Smooth muscle cell (in vitro differentiated cells): ENCODE data around the gene F2. TPM values are rescaled to one million over a fixed set of nuclear protein-coding genes. Genes with fewer than 3 reads are reported as not detected.

ENCODE experiments used
- DNase-seq: peaks from one replicate; lab custom pipeline; 2025; ENCODE audit not compliant: unreplicated experiment; lab: John Stamatoyannopoulos, UW
- H2AFZ ChIP-seq: fragments of 200-600 bp; sonication (generic); 2 replicates; pipeline ENCODE4 v1.6.0; 2016; ENCODE audit warnings: antibody characterized with exemption, low read depth, mild to moderate bottlenecking
- H3F3A ChIP-seq: fragments of 200-600 bp; sonication (generic); 2 replicates; pipeline ENCODE4 v1.6.0; 2017; ENCODE audit warnings: antibody characterized with exemption, low read depth
- H3K27ac ChIP-seq: fragments of 200-600 bp; sonication (generic); 2 replicates; pipeline ENCODE4 v1.5.1; 2016; ENCODE audit warnings: low read depth, mild to moderate bottlenecking
- H3K27me3 ChIP-seq: fragments of 200-600 bp; sonication (generic); 2 replicates; pipeline ENCODE4 v1.6.1; 2016; ENCODE audit warnings: low read depth, mild to moderate bottlenecking
- H3K36me3 ChIP-seq: fragments of 200-600 bp; sonication (generic); 2 replicates; pipeline ENCODE4 v1.5.1; 2016; ENCODE audit warnings: low read depth
- H3K4me1 ChIP-seq: fragments of 200-600 bp; sonication (generic); 2 replicates; pipeline ENCODE4 v1.5.1; 2016; ENCODE audit warnings: low read depth
- H3K4me2 ChIP-seq: fragments of 200-600 bp; sonication (generic); 2 replicates; pipeline ENCODE4 v1.6.0; 2016; ENCODE audit warnings: mild to moderate bottlenecking
- H3K4me3 ChIP-seq: fragments of 200-600 bp; sonication (generic); 2 replicates; pipeline ENCODE4 v1.5.1; 2016; ENCODE audit warnings: mild to moderate bottlenecking
- H3K79me2 ChIP-seq: fragments of 200-600 bp; sonication (generic); 2 replicates; pipeline ENCODE4 v1.6.0; 2016; ENCODE audit warnings: low read depth, mild to moderate bottlenecking
- H3K9ac ChIP-seq: fragments of 200-600 bp; sonication (generic); 2 replicates; pipeline ENCODE4 v1.6.0; 2016; ENCODE audit warnings: low read depth
- H3K9me3 ChIP-seq: fragments of 200-600 bp; sonication (generic); replicated peaks from 2 replicates; pipeline ENCODE4 v1.5.1; 2016; ENCODE audit warnings: low read depth
- H4K20me1 ChIP-seq: fragments of 200-600 bp; sonication (generic); 2 replicates; pipeline ENCODE4 v1.6.0; 2016; ENCODE audit warnings: low read depth
- WGBS: methylation state at CpG from one replicate; pipeline ENCODE4 v1.1.7; 2016; ENCODE audit warnings: low lambda C conversion rate; 5-methylcytosine and 5-hydroxymethylcytosine counted together
- polyA plus RNA-seq: library from polyadenylated mRNA; unstranded; fragments of >200 nt; fragmentation: Nextera tagmentation; extraction: Ambion mirVana; gene quantifications from 2 replicates; pipeline ENCODE4 v1.2.1, GENCODE V29; 2016
- total RNA-seq: library from RNA; depleted of rRNA; stranded (reverse); fragments of >200 nt; gene quantifications from 2 replicates; pipeline ENCODE4 v1.2.3, GENCODE V29; 2014
- TF ChIP-seq, protein P1 (sequence below): fragments of 200-600 bp; sonication (generic); IDR thresholded peaks from 2 replicates; pipeline ENCODE4 v1.5.1; 2017; ENCODE audit warnings: borderline replicate concordance, mild to moderate bottlenecking, antibody characterized with exemption; ENCODE audit not compliant: insufficient read depth, poor library complexity, severe bottlenecking

The F2 gene
- total and polyA plus RNA-seq, 2 experiments from 2014 or later, result 0.21 to 0.27 TPM

DNA sequence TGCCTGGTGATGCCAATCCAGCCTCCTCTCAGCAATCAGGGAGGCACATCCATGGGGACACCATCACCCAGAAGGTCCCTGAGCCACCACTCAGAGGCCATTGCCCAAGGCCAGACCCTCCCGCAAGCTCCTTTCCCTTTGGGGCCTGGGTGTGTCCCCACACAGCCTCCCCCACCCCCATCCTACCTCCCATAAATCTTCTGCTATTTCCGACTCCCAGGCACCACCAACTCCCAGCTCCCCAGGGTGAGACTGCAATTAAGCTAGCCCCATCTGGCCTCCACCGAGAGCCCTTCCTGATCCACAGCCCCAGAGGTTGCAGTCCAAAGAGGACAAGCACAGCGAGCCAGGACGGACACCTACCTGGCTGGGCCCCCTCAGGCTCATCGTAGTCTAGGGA lies 24.9 kb upstream of the F2 start:
- Histone ChIP-seq H3K9me3 (no peaks in the 10 kb centered on the region), H3K27me3 (no peaks in the 10 kb centered on the region), H3K36me3 (no peaks in the 10 kb centered on the region), H3K4me3 (no peak overlapping the region), H3F3A (no peaks in the 10 kb centered on the region), H3K9ac (peak overlapping the region; percentile 38), H3K79me2 (peaks cover 16% of the 10 kb centered on the region), H4K20me1 (peaks cover 14% of the 10 kb centered on the region), H3K4me2 (no peak overlapping the region), H3K27ac (peak overlapping the region; percentile 79), H2AFZ (no peak overlapping the region), H3K4me1 (peaks cover 2% of the 10 kb centered on the region)
- TF ChIP-seq, protein P1, sequence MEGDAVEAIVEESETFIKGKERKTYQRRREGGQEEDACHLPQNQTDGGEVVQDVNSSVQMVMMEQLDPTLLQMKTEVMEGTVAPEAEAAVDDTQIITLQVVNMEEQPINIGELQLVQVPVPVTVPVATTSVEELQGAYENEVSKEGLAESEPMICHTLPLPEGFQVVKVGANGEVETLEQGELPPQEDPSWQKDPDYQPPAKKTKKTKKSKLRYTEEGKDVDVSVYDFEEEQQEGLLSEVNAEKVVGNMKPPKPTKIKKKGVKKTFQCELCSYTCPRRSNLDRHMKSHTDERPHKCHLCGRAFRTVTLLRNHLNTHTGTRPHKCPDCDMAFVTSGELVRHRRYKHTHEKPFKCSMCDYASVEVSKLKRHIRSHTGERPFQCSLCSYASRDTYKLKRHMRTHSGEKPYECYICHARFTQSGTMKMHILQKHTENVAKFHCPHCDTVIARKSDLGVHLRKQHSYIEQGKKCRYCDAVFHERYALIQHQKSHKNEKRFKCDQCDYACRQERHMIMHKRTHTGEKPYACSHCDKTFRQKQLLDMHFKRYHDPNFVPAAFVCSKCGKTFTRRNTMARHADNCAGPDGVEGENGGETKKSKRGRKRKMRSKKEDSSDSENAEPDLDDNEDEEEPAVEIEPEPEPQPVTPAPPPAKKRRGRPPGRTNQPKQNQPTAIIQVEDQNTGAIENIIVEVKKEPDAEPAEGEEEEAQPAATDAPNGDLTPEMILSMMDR, result no peak
- WGBS, result 86% methylated on average over 6 of the region's 6 CpGs
- DNase-seq, result no peak

DNA sequence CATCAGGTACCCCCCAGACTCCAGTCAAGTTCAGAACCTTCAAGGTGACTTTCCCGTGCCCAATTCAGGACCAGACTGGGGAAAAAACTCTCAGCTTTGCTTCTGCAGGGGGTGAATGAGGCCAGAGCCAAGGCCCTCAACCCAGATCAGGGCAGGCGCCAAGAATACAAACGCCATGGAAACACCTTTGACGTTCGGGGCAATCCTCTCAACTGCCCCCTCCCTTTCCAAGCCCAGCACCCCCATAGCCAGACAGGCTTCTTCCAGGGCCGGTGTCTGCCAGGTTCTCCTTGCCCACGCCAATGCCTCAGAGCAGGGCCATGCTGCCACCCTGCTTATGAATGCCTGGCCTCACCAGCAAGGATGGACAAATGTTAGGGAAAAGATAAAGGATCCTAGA lies 24.4 kb upstream of the F2 start:
- Histone ChIP-seq H4K20me1 (peaks cover 14% of the 10 kb centered on the region), H3K36me3 (no peaks in the 10 kb centered on the region), H3K79me2 (peaks cover 18% of the 10 kb centered on the region), H3K27me3 (no peaks in the 10 kb centered on the region), H3K4me3 (no peak overlapping the region), H3K4me1 (peaks cover 5% of the 10 kb centered on the region), H2AFZ (no peak overlapping the region), H3K9ac (no peak overlapping the region), H3K4me2 (no peak overlapping the region), H3F3A (peaks cover under 1% of the 10 kb centered on the region), H3K9me3 (no peaks in the 10 kb centered on the region), H3K27ac (peak overlapping the region; percentile 79)
- TF ChIP-seq, protein P1, result no peak
- 94% methylated on average over 7 of the region's 7 CpGs for WGBS
- DNase-seq, result no peak

DNA sequence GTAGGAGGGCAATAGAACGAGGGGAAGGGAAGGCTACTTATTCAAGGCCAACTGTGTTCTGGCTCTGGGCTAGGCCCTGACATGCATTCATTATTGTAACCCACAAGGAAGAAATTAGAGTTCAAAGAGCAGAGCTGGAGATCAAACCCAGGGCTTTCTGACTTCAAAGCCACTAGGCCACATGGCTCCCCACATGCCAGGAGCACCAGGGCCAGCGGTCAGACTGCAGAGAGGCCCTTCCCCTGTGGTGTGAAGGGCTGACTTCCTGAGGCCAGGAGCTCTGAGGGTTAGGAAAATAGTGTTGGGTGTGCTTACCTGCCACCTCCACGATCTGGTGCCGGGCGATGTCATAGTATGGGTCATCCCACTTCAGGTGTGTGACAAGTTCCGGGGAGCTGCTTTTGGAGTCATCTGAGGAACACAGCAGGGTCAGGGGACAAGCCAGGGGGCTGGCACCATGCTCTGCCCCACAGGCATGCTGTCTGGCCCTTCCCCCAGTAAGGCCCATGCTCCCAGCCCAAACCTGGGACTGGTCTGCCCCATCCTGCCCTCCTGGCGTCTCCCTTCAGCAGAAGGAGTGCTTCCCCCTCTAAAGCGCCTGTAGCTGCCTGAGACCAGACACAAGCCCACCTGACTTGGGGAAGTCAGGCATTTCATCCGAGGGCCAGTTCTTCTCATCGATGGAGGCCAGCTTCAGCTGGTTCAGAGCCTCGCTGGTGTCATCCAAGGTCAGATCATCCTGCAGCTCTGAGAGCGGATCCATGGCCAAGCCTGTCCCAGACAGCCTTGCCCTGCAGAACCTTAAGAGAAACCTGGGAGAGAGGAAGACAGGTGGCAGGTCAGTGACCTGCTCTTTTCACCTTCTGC lies 23.4 kb upstream of the F2 start:
- no peaks in the 10 kb centered on the region for H3K36me3 ChIP-seq
- peaks cover 23% of the 10 kb centered on the region for H3K79me2 ChIP-seq
- H3K9me3 ChIP-seq, result no peaks in the 10 kb centered on the region
- H3K27ac ChIP-seq, result peak overlapping the region; percentile 79
- H2AFZ ChIP-seq, result no peak overlapping the region
- no peak overlapping the region for H3K9ac ChIP-seq
- DNase-seq, result no peak
- no peak overlapping the region for H3K4me3 ChIP-seq
- TF ChIP-seq, protein P1, result no peak
- WGBS, result 96% methylated on average over 12 of the region's 12 CpGs
- no peaks in the 10 kb centered on the region for H3K27me3 ChIP-seq
- peaks cover 8% of the 10 kb centered on the region for H3F3A ChIP-seq
- peaks cover 14% of the 10 kb centered on the region for H4K20me1 ChIP-seq
- H3K4me2 ChIP-seq, result no peak overlapping the region
- H3K4me1 ChIP-seq, result peaks cover 8% of the 10 kb centered on the region

DNA sequence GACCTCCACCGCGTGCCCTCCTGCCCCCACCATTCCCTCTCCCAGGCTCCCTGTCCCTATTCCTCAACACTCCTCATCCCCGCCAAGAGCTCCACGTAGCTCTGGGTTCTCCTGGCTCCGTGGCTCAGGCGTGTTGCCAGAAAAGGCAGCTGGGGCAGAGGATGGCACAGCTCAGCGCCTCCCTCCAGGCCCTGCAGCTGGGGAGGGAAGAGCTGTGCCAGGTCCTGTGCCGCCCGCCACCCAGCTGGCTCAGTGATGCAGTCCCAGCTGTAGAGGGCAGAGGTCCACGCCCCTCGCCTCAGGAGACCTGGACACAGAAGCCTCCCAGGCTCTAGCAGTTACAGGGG lies 22.8 kb upstream of the F2 start:
- H3K27me3 ChIP-seq, result no peaks in the 10 kb centered on the region
- H3K9ac ChIP-seq, result no peak overlapping the region
- no peaks in the 10 kb centered on the region for H3K9me3 ChIP-seq
- H4K20me1 ChIP-seq, result peaks cover 14% of the 10 kb centered on the region
- H3K4me2 ChIP-seq, result no peak overlapping the region
- no peak overlapping the region for H2AFZ ChIP-seq
- 96% methylated on average over 11 of the region's 11 CpGs for WGBS
- no peak overlapping the region for H3K27ac ChIP-seq
- no peak overlapping the region for H3K4me3 ChIP-seq
- peaks cover 8% of the 10 kb centered on the region for H3K4me1 ChIP-seq
- TF ChIP-seq, protein P1, result no peak
- peaks cover 26% of the 10 kb centered on the region for H3K79me2 ChIP-seq
- no peak for DNase-seq
- no peaks in the 10 kb centered on the region for H3K36me3 ChIP-seq
- peaks cover 8% of the 10 kb centered on the region for H3F3A ChIP-seq
